ENCODE results near the gene MMEL1.
"Not testable (repeated sequence)": the region's sequence is repeated elsewhere in the genome, so short reads cannot be mapped to it uniquely, and the experiment has no call there.

DNA sequence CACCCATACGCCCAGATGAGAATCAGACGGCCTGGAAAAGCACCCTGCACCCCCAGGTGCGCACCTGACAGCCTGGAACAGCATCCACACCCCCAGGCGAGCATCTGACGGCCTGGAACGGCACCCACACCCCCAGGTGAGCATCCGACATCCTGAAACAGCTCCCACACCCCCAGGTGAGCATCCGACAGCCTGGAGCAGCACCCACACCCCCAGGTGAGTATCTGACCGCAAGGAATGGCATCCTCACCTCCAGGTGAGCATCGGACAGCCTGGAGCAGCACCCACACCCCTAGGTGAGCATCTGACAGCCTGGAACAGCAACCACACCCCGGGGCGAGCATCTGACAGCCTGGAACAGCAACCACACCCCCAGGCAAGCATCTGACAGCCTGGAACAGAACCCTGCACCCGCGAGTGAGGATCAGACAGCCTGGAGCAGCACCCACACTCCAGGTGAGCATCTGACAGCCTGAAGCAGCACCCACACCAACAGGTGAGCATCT, 21.7 kb upstream of the MMEL1 start:
- TF ChIP-seq POLR2AphosphoS5 (IDR thresholded peaks at IDR 0.05; ENCODE audit: insufficient read depth, low read depth, low read length); POLR2A (IDR thresholded peaks at IDR 0.05; ENCODE audit: low read depth, low read length); EZH2 (IDR thresholded peaks at IDR 0.05; ENCODE audit: borderline replicate concordance, low read depth, low read length, severe bottlenecking): not testable (repeated sequence)
- TF ChIP-seq, protein P1, sequence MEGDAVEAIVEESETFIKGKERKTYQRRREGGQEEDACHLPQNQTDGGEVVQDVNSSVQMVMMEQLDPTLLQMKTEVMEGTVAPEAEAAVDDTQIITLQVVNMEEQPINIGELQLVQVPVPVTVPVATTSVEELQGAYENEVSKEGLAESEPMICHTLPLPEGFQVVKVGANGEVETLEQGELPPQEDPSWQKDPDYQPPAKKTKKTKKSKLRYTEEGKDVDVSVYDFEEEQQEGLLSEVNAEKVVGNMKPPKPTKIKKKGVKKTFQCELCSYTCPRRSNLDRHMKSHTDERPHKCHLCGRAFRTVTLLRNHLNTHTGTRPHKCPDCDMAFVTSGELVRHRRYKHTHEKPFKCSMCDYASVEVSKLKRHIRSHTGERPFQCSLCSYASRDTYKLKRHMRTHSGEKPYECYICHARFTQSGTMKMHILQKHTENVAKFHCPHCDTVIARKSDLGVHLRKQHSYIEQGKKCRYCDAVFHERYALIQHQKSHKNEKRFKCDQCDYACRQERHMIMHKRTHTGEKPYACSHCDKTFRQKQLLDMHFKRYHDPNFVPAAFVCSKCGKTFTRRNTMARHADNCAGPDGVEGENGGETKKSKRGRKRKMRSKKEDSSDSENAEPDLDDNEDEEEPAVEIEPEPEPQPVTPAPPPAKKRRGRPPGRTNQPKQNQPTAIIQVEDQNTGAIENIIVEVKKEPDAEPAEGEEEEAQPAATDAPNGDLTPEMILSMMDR (IDR thresholded peaks at IDR 0.05; ENCODE audit: extremely low read depth in 1 of 2, insufficient read depth in 1 of 2, low read depth in 1 of 2, low read length in 2 of 2) = not testable (repeated sequence)
- TF ChIP-seq, protein P2, sequence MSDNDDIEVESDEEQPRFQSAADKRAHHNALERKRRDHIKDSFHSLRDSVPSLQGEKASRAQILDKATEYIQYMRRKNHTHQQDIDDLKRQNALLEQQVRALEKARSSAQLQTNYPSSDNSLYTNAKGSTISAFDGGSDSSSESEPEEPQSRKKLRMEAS (IDR thresholded peaks at IDR 0.05; ENCODE audit: insufficient read depth, insufficient read length) = not testable (repeated sequence)

Data from endothelial cell of umbilical vein (primary cell).